ENCODE results near the gene ZNF148.

- TF ChIP-seq CTCF (conservative IDR thresholded peaks at IDR 0.05 in 1 of 2, IDR thresholded peaks at IDR 0.05 in 1 of 2; ENCODE audit: extremely low read depth in 1 of 2, insufficient read depth in 1 of 2, low read depth in 1 of 2, low read length in 2 of 2) = no peak
- TF ChIP-seq EZH2 (IDR thresholded peaks at IDR 0.05; ENCODE audit: borderline replicate concordance, low read length) = no peak
These were observed 56.8 kb downstream of the ZNF148 start for GRCh38 chr3:125318167-125318865.

Data from mammary epithelial cell (primary cell).